Placental pericyte (primary cell): ENCODE measurements around the gene DLX6. TPM values are rescaled to one million over a fixed set of nuclear protein-coding genes. Genes with fewer than 3 reads are reported as not detected.

Experiments
- small RNA-seq: library from RNA; depleted of rRNA; stranded (forward); fragments of <200 nt; gene quantifications from one replicate; pipeline ENCODE3, GENCODE V24; 2012; ENCODE audit warnings: low replicate concordance
- total RNA-seq: library from RNA; depleted of rRNA; stranded (reverse); fragments of >200 nt; gene quantifications from 2 replicates; pipeline ENCODE4 v1.2.3, GENCODE V29; 2012

The DLX6 gene
- total RNA-seq, result not detected in 2 replicates

GRCh38 chr7:97005183-97006054 lies at the start of gene DLX6:
Gene DLX6 (plus strand): TSS chr7:97005553. CDS start chr7:97005978, 425 bp downstream.

DNA sequence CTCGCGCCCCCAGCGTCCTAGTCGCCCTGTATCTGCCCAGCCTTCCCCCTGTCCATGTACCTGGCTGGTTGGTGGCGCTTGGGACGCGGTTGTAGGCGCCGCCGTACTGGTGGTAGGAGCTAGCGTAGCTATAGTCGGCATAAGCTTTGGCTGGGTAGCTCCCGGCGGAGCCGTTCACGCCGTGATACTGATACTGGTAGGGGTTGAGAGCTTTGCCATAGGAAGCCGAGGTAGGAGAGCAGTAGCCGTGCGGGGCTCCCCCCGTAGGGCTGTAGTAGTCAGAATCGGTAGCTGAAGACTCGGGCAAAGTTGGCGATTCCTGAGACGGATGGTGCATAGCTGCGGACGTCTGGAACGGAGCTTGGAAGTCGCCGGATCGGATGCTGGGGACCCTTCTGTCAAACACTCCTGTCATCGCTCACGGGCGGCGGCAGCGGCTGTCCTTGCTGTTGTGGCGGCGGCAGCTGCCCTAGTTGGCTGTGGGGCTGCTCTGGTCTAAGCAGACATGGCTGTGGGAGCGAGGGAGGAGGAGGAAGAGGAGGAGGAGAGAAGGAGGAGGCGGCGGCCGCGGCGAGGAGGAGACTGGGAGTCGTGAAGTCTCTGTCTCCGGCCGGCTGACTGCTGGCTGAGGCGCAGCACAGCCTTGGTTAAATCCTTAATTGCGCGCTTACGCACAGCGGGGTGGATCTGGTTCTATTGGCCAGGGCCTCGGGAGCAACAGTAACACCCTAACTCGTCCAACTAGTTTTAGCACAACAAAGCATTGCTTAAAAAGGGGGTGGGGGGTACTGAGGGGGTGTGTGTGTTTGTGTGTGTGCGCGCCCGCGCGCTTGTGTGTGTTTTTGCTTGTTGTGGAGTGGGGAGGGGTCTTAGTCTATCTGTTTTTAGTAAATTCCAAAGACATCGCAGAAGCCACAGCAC lies 19.1 kb downstream of the DLX6 start, which contains the start of gene DLX5:
Gene DLX5, minus strand, starts transcription at position 623 of the 921 bp plus-strand sequence. Its CDS starts 208 bp downstream, at position 415.

Small RNAs within 50 kb of the gene (small RNA-seq; reads per million reads assigned to genes)
- gene RF01778, result not detected
- gene RF01887, result not detected
- not detected for gene RF01888

Other genes with a start within 250 kb of the DLX6 start
- gene DLX5, start 19.3 kb downstream of the DLX6 start, total RNA-seq, result not detected in 2 replicates
- 2.2 and 11.0 TPM in 2 replicates for gene SDHAF3, start 112.1 kb downstream of the DLX6 start, total RNA-seq